T-helper 17 cell (primary cell): ENCODE measurements around the gene EPAS1. TPM values are rescaled to one million over a fixed set of nuclear protein-coding genes. Genes with fewer than 3 reads are reported as not detected.

Experiments
- ATAC-seq: fragments of 150-1000 bp; cut with Tn5 transposase; 2 replicates; pipeline ENCODE4 v1.10.0; 2021; ENCODE audit warnings: mild to moderate bottlenecking, moderate library complexity
- DNase-seq, 3 donors: peaks; one replicate each; pipeline versions ENCODE4 v3.0.0 to v3.0.0-alpha.2; 2020 to 2021
- H3K9me3 ChIP-seq: one replicate; pipeline ENCODE4 v1.7.0; 2013; ENCODE audit warnings: low read length, mild to moderate bottlenecking; ENCODE audit not compliant: control insufficient read depth, poor library complexity, severe bottlenecking
- H3K27ac Mint-ChIP-seq: one replicate; pipeline ENCODE4 v1.8.0; 2022; ENCODE audit warnings: mild to moderate bottlenecking, moderate library complexity, mixed read lengths
- H3K27me3 Mint-ChIP-seq: one replicate; pipeline ENCODE4 v1.8.0; 2022; ENCODE audit warnings: mixed read lengths
- H3K36me3 Mint-ChIP-seq: one replicate; pipeline ENCODE4 v1.8.0; 2022; ENCODE audit warnings: low read depth, mixed read lengths
- H3K4me1 Mint-ChIP-seq: one replicate; pipeline ENCODE4 v1.8.0; 2022; ENCODE audit warnings: mild to moderate bottlenecking, mixed read lengths
- H3K4me3 Mint-ChIP-seq: one replicate; pipeline ENCODE4 v1.8.0; 2022; ENCODE audit warnings: mild to moderate bottlenecking, moderate library complexity, mixed read lengths
- total RNA-seq, 4 donors: library from RNA in 2 of 4; stranded (reverse) in 2 of 4; gene quantifications; one replicate each; pipeline ENCODE4 v1.2.3 and lab custom pipeline; 2022 to 2026

EPAS1 gene
- total RNA-seq, 2 donors from 2014 or later = 0.97 to 9.1 TPM

GRCh38 chr2:46363535-46364170, 66.4 kb downstream of the EPAS1 start:
- Mint-ChIP-seq H3K27me3 (peaks cover 11% of the 10 kb centered on the region), H3K27ac (no peak overlapping the region), H3K36me3 (no peaks in the 10 kb centered on the region), H3K4me3 (no peak overlapping the region), H3K4me1 (peaks cover 25% of the 10 kb centered on the region)
- no peak for ATAC-seq
- no peak for DNase-seq
- no peaks in the 10 kb centered on the region for H3K9me3 ChIP-seq

- no peaks in the 10 kb centered on the region for H3K36me3 Mint-ChIP-seq
- peaks cover 11% of the 10 kb centered on the region for H3K27me3 Mint-ChIP-seq
- DNase-seq (peak in 1 of 3 donors; percentile 12), ATAC-seq (peak; percentile 60)
- no peak overlapping the region for H3K27ac Mint-ChIP-seq
- H3K4me3 Mint-ChIP-seq = no peak overlapping the region
- H3K9me3 ChIP-seq = no peaks in the 10 kb centered on the region
- H3K4me1 Mint-ChIP-seq = peaks cover 25% of the 10 kb centered on the region
Observed at GRCh38 chr2:46364797-46365457, 67.7 kb downstream of the EPAS1 start.

GRCh38 chr2:46365913-46366667, 68.9 kb downstream of the EPAS1 start:
- Mint-ChIP-seq H3K4me1 (peaks cover 25% of the 10 kb centered on the region), H3K4me3 (no peak overlapping the region), H3K27me3 (peaks cover 11% of the 10 kb centered on the region), H3K36me3 (no peaks in the 10 kb centered on the region), H3K27ac (no peak overlapping the region)
- no peak for DNase-seq
- H3K9me3 ChIP-seq = no peaks in the 10 kb centered on the region
- ATAC-seq = no peak

- no peaks in the 10 kb centered on the region for H3K36me3 Mint-ChIP-seq
- no peak overlapping the region for H3K4me3 Mint-ChIP-seq
- H3K27me3 Mint-ChIP-seq = peaks cover 11% of the 10 kb centered on the region
- no peaks in the 10 kb centered on the region for H3K9me3 ChIP-seq
- no peak overlapping the region for H3K27ac Mint-ChIP-seq
- peaks cover 25% of the 10 kb centered on the region for H3K4me1 Mint-ChIP-seq
- DNase-seq (no peak), ATAC-seq (no peak)
Observed at GRCh38 chr2:46366668-46367052, 69.5 kb downstream of the EPAS1 start.

- no peaks in the 10 kb centered on the region for H3K9me3 ChIP-seq
- Mint-ChIP-seq H3K27ac (no peak overlapping the region), H3K36me3 (no peaks in the 10 kb centered on the region), H3K27me3 (peaks cover 11% of the 10 kb centered on the region), H3K4me3 (no peak overlapping the region), H3K4me1 (peaks cover 22% of the 10 kb centered on the region)
- DNase-seq (no peak), ATAC-seq (no peak)
Observed at GRCh38 chr2:46367286-46367685, 70.1 kb downstream of the EPAS1 start.

GRCh38 chr2:46368401-46368800, 71.2 kb downstream of the EPAS1 start:
- Mint-ChIP-seq H3K36me3 (no peaks in the 10 kb centered on the region), H3K27ac (no peak overlapping the region), H3K4me3 (no peak overlapping the region), H3K27me3 (peaks cover 11% of the 10 kb centered on the region), H3K4me1 (peaks cover 16% of the 10 kb centered on the region)
- ATAC-seq (no peak), DNase-seq (no peak)
- H3K9me3 ChIP-seq = no peaks in the 10 kb centered on the region

GRCh38 chr2:46369783-46370182, 72.6 kb downstream of the EPAS1 start:
- DNase-seq (no peak), ATAC-seq (no peak)
- no peaks in the 10 kb centered on the region for H3K9me3 ChIP-seq
- no peak overlapping the region for H3K4me3 Mint-ChIP-seq
- H3K36me3 Mint-ChIP-seq = no peaks in the 10 kb centered on the region
- peaks cover 6% of the 10 kb centered on the region for H3K27me3 Mint-ChIP-seq
- H3K27ac Mint-ChIP-seq = no peak overlapping the region
- H3K4me1 Mint-ChIP-seq = peaks cover 6% of the 10 kb centered on the region

- H3K4me1 Mint-ChIP-seq = peaks cover 4% of the 10 kb centered on the region
- DNase-seq = no peak
- no peak overlapping the region for H3K4me3 Mint-ChIP-seq
- ATAC-seq = no peak
- no peaks in the 10 kb centered on the region for H3K9me3 ChIP-seq
- no peaks in the 10 kb centered on the region for H3K36me3 Mint-ChIP-seq
- H3K27me3 Mint-ChIP-seq = peaks cover 6% of the 10 kb centered on the region
- no peak overlapping the region for H3K27ac Mint-ChIP-seq
Observed at GRCh38 chr2:46371854-46372253, 74.6 kb downstream of the EPAS1 start.

- H3K9me3 ChIP-seq = no peaks in the 10 kb centered on the region
- ATAC-seq (no peak), DNase-seq (no peak)
- peaks cover 6% of the 10 kb centered on the region for H3K27me3 Mint-ChIP-seq
- H3K4me3 Mint-ChIP-seq = no peak overlapping the region
- H3K4me1 Mint-ChIP-seq = peaks cover 4% of the 10 kb centered on the region
- H3K36me3 Mint-ChIP-seq = no peaks in the 10 kb centered on the region
- no peak overlapping the region for H3K27ac Mint-ChIP-seq
Observed at GRCh38 chr2:46372475-46372874, 75.3 kb downstream of the EPAS1 start.

- no peak overlapping the region for H3K27ac Mint-ChIP-seq
Observed at GRCh38 chr2:46373238-46373637, 76.0 kb downstream of the EPAS1 start.

GRCh38 chr2:46375566-46376125, 78.4 kb downstream of the EPAS1 start:
- Mint-ChIP-seq H3K4me1 (peaks cover 2% of the 10 kb centered on the region), H3K36me3 (no peaks in the 10 kb centered on the region), H3K27me3 (no peaks in the 10 kb centered on the region), H3K4me3 (no peak overlapping the region), H3K27ac (no peak overlapping the region)
- DNase-seq = no peak
- no peaks in the 10 kb centered on the region for H3K9me3 ChIP-seq
- ATAC-seq = no peak

More at GRCh38 chr2:46373238-46373637, 76.0 kb downstream of the EPAS1 start:
- H3K9me3 ChIP-seq = no peaks in the 10 kb centered on the region
- Mint-ChIP-seq H3K36me3 (no peaks in the 10 kb centered on the region), H3K4me1 (no peaks in the 10 kb centered on the region), H3K27me3 (peaks cover under 1% of the 10 kb centered on the region), H3K4me3 (no peak overlapping the region)
- no peak for DNase-seq
- no peak for ATAC-seq

- DNase-seq (no peak), ATAC-seq (no peak)
- Mint-ChIP-seq H3K27me3 (no peaks in the 10 kb centered on the region), H3K4me1 (peaks cover 2% of the 10 kb centered on the region), H3K36me3 (no peaks in the 10 kb centered on the region), H3K4me3 (no peak overlapping the region), H3K27ac (no peak overlapping the region)
- no peaks in the 10 kb centered on the region for H3K9me3 ChIP-seq
Observed at GRCh38 chr2:46376586-46376985, 79.4 kb downstream of the EPAS1 start.

GRCh38 chr2:46377101-46377581, 79.9 kb downstream of the EPAS1 start:
- H3K9me3 ChIP-seq = no peaks in the 10 kb centered on the region
- ATAC-seq = no peak
- no peaks in the 10 kb centered on the region for H3K27me3 Mint-ChIP-seq
- no peak for DNase-seq
- H3K4me1 Mint-ChIP-seq = peaks cover 2% of the 10 kb centered on the region
- H3K27ac Mint-ChIP-seq = no peak overlapping the region
- H3K4me3 Mint-ChIP-seq = no peak overlapping the region
- H3K36me3 Mint-ChIP-seq = no peaks in the 10 kb centered on the region
